ENCODE measurements around the gene KMT5C.

KMT5C gene

DNA sequence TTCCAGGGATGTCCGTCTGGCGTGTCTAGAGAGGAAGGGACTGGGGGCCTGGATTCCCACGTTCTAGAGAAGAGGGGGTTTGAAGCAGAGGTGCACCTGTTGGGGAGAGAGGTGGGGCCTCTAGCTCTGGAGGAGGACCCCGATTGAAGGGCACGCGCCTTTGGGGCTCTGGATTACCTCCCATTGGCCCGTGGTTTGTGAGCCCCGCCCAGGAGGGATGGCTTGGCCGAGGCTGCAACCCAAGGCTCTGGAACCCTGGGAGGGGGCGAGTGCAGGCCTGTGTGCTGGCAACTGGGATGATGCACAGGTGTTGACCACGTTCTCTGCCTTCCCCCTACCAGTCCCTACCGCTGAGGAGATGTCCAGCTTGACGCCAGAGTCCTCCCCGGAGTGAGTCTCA, 34.7 kb upstream of the KMT5C start:
- peaks cover 3% of the 10 kb centered on the region; the same call in 1 of the 2 replicates for H3K4me1 ChIP-seq (ENCODE audit: control insufficient read depth, insufficient read depth, low read length)
- POLR2A ChIA-PET, result interaction anchor here (0.6 kb wide), 1 partner anchor 268 kb away, joined by 9 read pairs; no protein-coding TSS in a partner anchor
- no peaks in the 10 kb centered on the region for H3K9me3 ChIP-seq (ENCODE audit: control insufficient read depth, insufficient read depth, low read depth, low read length)
- TF ChIP-seq IKZF3 (tag by site-specific recombination; IDR thresholded peaks at IDR 0.05) (no peak), ZNF558 (tag by site-specific recombination; IDR thresholded peaks at IDR 0.05) (no peak), ZBTB48 (tag by site-specific recombination; IDR thresholded peaks at IDR 0.05) (no peak), ZNF830 (tag by site-specific recombination; IDR thresholded peaks at IDR 0.05; ENCODE audit: low read depth) (no peak), MYNN (tag by site-specific recombination; IDR thresholded peaks at IDR 0.05; ENCODE audit: borderline replicate concordance) (no peak), FEZF1 (tag by site-specific recombination; IDR thresholded peaks at IDR 0.05) (no peak), ZNF670 (tag by site-specific recombination; IDR thresholded peaks at IDR 0.05; ENCODE audit: low read depth) (no peak), ZNF555 (tag by site-specific recombination; conservative IDR thresholded peaks at IDR 0.05) (no peak), SP2 (tag by site-specific recombination; IDR thresholded peaks at IDR 0.05) (no peak), ZNF701 (tag by site-specific recombination; IDR thresholded peaks at IDR 0.05) (no peak), ZXDB (tag by site-specific recombination; IDR thresholded peaks at IDR 0.05) (no peak), ZNF169 (tag by site-specific recombination; IDR thresholded peaks at IDR 0.05) (no peak)
- TF ChIP-seq, protein P1, sequence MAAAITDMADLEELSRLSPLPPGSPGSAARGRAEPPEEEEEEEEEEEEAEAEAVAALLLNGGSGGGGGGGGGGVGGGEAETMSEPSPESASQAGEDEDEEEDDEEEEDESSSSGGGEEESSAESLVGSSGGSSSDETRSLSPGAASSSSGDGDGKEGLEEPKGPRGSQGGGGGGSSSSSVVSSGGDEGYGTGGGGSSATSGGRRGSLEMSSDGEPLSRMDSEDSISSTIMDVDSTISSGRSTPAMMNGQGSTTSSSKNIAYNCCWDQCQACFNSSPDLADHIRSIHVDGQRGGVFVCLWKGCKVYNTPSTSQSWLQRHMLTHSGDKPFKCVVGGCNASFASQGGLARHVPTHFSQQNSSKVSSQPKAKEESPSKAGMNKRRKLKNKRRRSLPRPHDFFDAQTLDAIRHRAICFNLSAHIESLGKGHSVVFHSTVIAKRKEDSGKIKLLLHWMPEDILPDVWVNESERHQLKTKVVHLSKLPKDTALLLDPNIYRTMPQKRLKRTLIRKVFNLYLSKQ (tag by site-specific recombination; IDR thresholded peaks at IDR 0.05; ENCODE audit: borderline replicate concordance), result no peak
- TF ChIP-seq, protein P2, sequence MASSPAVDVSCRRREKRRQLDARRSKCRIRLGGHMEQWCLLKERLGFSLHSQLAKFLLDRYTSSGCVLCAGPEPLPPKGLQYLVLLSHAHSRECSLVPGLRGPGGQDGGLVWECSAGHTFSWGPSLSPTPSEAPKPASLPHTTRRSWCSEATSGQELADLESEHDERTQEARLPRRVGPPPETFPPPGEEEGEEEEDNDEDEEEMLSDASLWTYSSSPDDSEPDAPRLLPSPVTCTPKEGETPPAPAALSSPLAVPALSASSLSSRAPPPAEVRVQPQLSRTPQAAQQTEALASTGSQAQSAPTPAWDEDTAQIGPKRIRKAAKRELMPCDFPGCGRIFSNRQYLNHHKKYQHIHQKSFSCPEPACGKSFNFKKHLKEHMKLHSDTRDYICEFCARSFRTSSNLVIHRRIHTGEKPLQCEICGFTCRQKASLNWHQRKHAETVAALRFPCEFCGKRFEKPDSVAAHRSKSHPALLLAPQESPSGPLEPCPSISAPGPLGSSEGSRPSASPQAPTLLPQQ (tag by site-specific recombination; IDR thresholded peaks at IDR 0.05), result no peak
- no peak overlapping the region for H3K4me3 ChIP-seq (ENCODE audit: low read depth, low read length)
- CTCF ChIA-PET, result no interaction called here
- H3K27ac ChIP-seq (ENCODE audit: extremely low read depth, low read depth, low read length), result no peak overlapping the region
- H3K36me3 ChIP-seq (ENCODE audit: control insufficient read depth in 2 of 2, insufficient read depth in 1 of 2, low read length in 2 of 2), result peaks cover 17 to 66% of the 10 kb centered on the region in 2 experiments

DNA sequence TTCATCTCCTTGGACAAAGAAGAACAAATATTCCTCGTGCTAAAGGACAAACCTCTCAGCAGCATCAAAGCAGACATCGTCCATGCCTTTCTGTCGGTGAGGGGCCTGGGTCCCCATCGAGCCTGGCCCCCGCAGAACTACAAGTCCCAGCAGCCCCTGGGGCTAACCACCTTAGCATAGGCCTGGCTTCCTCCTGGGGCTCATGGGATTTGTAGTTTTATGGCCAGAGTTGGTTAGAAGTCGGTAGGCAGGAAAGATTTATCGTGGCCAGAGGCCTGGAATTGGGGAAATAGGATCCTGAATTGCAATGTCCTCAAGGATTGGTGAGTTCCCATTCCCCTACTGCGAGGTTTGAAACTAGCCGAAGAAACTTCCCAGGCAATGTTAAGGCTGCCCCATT, 34.2 kb upstream of the KMT5C start:
- no peak overlapping the region for H3K4me3 ChIP-seq (ENCODE audit: low read depth, low read length)
- H3K27ac ChIP-seq (ENCODE audit: extremely low read depth, low read depth, low read length), result no peak overlapping the region
- peaks cover 17 to 69% of the 10 kb centered on the region in 2 experiments for H3K36me3 ChIP-seq (ENCODE audit: control insufficient read depth in 2 of 2, insufficient read depth in 1 of 2, low read length in 2 of 2)
- no peaks in the 10 kb centered on the region for H3K9me3 ChIP-seq (ENCODE audit: control insufficient read depth, insufficient read depth, low read depth, low read length)
- ChIA-PET CTCF (interaction anchor here (0.6 kb wide), 1 partner anchor 79 kb away, joined by 3 read pairs; no protein-coding TSS in a partner anchor), POLR2A (interaction anchor here (1.0 kb wide), 1 partner anchor 34 kb away, joined by 3 read pairs; the partner anchor contains the start of gene KMT5C)
- H3K4me1 ChIP-seq (ENCODE audit: control insufficient read depth, insufficient read depth, low read length), result peaks cover 3% of the 10 kb centered on the region; the same call in 1 of the 2 replicates
- TF ChIP-seq, protein P3, sequence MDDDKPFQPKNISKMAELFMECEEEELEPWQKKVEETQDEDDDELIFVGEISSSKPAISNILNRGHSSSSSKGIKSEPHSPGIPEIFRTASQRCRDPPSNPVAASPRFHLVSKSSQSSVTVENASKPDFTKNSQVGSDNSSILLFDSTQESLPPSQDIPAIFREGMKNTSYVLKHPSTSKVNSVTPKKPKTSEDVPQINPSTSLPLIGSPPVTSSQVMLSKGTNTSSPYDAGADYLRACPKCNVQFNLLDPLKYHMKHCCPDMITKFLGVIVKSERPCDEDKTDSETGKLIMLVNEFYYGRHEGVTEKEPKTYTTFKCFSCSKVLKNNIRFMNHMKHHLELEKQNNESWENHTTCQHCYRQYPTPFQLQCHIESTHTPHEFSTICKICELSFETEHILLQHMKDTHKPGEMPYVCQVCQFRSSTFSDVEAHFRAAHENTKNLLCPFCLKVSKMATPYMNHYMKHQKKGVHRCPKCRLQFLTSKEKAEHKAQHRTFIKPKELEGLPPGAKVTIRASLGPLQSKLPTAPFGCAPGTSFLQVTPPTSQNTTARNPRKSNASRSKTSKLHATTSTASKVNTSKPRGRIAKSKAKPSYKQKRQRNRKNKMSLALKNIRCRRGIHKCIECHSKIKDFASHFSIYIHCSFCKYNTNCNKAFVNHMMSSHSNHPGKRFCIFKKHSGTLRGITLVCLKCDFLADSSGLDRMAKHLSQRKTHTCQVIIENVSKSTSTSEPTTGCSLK (tag by site-specific recombination; IDR thresholded peaks at IDR 0.05), result no peak
- TF ChIP-seq ZNF549 (tag by site-specific recombination; IDR thresholded peaks at IDR 0.05), result no peak
- TF ChIP-seq ZNF596 (tag by site-specific recombination; IDR thresholded peaks at IDR 0.05), result no peak
- TF ChIP-seq, protein P4, sequence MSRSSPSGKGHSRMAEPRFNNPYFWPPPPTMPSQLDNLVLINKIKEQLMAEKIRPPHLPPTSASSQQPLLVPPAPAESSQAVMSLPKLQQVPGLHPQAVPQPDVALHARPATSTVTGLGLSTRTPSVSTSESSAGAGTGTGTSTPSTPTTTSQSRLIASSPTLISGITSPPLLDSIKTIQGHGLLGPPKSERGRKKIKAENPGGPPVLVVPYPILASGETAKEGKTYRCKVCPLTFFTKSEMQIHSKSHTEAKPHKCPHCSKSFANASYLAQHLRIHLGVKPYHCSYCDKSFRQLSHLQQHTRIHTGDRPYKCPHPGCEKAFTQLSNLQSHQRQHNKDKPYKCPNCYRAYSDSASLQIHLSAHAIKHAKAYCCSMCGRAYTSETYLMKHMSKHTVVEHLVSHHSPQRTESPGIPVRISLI (tag by site-specific recombination; IDR thresholded peaks at IDR 0.05), result no peak
- no peak for TF ChIP-seq HOXA7 (CRISPR knock-in tag; IDR thresholded peaks at IDR 0.05; ENCODE audit: borderline replicate concordance)
- TF ChIP-seq ZBTB21 (tag by site-specific recombination; IDR thresholded peaks at IDR 0.05), result no peak
- TF ChIP-seq, protein P5, sequence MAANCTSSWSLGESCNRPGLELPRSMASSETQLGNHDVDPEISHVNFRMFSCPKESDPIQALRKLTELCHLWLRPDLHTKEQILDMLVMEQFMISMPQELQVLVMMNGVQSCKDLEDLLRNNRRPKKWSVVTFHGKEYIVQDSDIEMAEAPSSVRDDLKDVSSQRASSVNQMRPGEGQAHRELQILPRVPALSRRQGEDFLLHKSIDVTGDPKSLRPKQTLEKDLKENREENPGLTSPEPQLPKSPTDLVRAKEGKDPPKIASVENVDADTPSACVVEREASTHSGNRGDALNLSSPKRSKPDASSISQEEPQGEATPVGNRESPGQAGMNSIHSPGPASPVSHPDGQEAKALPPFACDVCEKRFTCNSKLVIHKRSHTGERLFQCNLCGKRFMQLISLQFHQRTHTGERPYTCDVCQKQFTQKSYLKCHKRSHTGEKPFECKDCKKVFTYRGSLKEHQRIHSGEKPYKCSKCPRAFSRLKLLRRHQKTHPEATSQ (tag by site-specific recombination; IDR thresholded peaks at IDR 0.05), result no peak
- no peak for TF ChIP-seq ZNF423 (tag by site-specific recombination; IDR thresholded peaks at IDR 0.05)
- TF ChIP-seq ZNF175 (tag by site-specific recombination; IDR thresholded peaks at IDR 0.05), result no peak
- TF ChIP-seq, protein P6, sequence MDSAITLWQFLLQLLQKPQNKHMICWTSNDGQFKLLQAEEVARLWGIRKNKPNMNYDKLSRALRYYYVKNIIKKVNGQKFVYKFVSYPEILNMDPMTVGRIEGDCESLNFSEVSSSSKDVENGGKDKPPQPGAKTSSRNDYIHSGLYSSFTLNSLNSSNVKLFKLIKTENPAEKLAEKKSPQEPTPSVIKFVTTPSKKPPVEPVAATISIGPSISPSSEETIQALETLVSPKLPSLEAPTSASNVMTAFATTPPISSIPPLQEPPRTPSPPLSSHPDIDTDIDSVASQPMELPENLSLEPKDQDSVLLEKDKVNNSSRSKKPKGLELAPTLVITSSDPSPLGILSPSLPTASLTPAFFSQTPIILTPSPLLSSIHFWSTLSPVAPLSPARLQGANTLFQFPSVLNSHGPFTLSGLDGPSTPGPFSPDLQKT (IDR thresholded peaks at IDR 0.05; ENCODE audit: borderline replicate concordance, low read depth, low read length), result no peak
- no peak for TF ChIP-seq ZFP3 (tag by site-specific recombination; IDR thresholded peaks at IDR 0.05; ENCODE audit: low read depth)
